GM21619 (cell line): ENCODE data around the gene NAA80.

ENCODE experiments used
- ATAC-seq: cut with Tn5 transposase; IDR thresholded peaks from one replicate; pipeline ENCODE4 v1.9.1; 2021; ENCODE audit not compliant: unreplicated experiment

Gene NAA80

DNA sequence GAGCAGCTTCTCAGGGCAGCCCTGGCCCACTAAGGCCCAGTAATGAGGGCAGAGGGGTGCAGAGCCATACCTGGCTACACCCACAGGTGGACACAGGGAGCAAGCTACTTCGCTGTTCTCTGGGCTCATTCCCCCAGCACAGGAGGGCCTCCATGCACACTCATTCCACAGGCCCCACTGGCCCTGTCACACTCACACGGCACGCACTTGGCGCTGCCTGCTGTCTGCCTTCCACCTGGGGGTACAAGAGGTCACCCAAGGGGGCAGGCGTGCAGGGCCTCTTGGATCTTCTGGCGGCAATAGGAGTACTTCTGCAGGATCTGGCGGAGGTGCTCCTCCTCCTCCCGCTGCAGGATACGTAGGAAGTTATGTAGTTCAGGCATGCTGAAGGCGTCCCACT is 31.1 kb upstream of the NAA80 start:
- ATAC-seq = no peak

DNA sequence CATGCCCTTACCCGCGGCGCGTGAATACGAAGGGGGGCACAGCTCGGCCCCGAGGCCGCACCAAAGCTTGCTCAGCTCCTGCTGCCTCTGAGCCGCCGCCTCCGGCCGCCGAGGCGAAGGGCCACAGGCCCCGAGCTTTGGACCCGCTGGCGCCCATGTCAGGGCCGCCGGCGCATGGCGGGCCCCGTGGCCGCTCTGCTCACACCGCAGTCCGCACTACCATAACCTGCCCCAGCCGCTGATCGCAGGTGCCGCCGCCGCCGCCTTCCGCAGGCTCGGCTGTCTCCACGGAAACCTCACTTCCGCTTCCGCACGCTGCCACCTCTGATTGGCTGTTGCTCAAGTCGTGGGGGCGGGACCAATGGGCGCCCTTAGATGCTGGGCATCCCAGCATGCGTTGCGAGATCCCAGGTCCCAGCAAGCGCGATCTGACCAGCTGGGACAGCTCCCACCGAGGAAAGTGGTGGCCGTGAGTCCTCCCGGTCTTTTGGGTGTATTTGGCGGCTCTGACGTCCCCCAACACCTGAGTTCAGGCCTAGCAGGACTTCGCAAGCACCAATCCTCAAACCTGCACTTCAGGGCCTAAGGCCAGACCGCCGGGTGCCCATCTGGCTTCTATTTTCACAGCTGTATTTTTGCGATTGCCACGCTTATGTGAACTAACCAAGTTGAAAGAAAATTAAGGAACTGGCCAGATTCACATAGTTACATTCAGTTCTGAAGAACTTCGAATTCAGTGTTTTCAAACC is 28.9 kb upstream of the NAA80 start, which contains the start of gene TUSC2:
TUSC2 (minus strand) TSS at position 281 of the 749 bp plus-strand sequence; CDS start at position 157, 124 bp downstream.
- peak; percentile 77 for ATAC-seq

DNA sequence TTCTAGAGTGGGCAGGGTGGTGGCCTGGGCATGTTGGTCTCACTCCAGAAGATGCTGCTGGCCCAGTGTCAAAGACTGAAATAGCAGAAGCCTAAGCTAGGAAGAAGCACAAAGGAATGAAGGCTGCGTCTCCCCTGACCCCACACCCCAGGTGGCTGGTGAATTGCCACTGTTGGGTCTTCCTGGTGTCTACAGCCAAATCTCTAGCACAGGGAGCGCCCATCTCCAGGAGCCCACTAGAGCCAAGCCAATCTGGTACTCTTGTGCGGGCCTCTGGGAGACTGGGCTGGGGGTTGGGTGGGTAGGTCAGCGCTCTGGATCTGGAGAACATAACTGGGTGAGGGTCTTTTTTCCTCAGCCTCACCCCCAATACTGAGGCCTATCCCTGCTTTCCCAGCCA is 27.9 kb upstream of the NAA80 start:
- no peak for ATAC-seq

DNA sequence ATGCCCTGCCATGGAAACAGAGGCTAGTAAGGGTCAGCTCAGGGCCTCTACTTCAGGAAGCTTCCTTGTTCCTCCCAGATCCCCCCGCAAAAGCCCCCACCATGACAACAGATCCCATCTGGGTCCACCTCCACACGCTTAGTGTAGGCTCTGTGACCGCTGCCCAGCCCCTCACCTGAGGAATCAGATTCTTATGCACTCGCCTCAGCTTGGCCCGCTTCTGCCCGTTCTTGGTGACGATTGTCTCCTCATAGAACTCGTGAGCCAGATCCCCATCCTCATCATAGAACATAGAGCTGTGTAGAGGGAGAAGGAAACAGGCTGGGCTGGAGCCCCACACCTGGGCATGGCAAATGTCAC is 27.0 kb upstream of the NAA80 start:
- ATAC-seq = no peak

DNA sequence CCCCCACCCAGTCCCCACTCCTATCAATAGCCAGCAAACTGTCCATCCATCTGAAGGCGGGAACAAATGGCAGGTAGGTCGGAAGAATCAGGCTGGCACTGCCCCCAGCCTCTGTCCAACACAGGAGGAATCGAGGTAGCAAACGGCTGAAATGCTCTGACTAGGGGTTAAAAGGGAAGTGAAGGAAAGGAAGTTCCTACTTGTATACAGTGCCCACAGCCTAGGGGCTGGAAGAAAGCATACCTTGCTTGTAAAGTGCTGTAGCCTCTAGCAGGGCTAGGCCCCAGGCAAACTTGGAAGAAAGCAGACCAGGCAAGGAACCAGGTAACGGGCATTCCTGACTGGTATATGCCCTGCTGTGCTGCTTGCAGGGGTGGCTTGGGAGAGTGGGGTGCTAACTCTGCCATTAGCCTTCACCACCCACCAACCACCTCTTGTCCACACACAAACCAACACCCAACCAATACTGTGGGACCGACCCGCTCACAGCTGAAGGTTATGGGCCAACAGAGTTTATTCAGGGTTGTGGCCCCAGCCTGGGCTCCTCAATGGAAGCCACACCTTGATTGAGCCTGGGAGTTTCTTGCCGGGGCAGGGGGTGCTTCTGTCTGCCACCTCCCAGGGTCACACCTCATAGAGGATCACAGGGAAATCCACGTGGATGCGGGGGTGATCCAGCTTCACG is 26.4 kb upstream of the NAA80 start:
- no peak for ATAC-seq

DNA sequence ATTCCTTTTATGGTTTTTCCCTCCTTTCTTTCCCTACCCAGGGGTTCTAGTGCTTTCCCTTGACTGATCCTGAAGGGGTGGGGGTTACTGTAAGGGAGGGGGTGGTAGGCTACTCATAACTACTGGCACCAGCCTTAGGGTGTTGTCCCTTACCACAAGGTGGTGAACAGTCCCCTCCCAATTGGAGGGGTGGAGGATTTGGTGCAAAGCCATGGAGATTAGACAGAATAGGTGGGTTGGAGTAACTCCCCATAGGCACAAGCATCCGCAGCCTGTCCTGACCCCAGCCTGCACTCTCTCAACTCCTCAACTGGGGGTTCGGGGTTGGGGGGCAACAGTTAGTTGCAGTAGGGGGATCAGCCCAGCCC is 25.9 kb upstream of the NAA80 start:
- ATAC-seq = no peak

DNA sequence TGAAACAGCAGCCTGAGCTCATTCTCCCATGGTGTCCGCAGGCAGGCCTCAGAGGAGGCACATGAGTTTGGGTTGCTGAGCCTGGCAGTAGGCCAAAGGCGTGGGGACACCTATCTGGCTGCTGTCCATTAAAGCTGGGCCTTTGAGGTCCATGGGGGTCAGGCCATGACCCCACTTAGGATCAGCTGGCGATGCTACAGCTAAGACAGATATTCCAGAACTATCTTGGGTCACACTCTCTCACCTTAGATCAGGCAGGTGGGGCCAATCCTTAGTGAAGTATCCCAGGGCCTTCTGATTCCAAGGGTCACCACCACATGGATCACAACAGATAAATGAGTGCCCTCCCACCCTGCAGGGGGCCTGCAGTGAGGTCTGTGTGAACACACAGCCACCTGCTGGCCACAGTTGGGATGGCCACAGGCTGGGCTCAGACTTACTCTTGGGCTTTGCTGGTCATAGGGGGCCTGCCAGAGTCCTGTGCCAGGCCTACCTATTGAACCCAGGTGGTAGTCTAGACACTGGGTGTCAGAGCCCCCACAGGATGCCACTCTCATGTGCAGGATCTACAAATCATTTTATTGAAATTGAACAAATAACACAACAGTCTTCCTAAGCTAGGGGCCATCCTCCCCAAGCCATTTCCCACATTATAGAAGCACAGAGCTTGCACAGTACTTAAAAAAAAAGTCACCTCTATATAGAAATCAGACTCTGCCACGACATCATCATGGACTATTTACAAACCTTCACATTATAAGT is 25.3 kb upstream of the NAA80 start:
- ATAC-seq = no peak

DNA sequence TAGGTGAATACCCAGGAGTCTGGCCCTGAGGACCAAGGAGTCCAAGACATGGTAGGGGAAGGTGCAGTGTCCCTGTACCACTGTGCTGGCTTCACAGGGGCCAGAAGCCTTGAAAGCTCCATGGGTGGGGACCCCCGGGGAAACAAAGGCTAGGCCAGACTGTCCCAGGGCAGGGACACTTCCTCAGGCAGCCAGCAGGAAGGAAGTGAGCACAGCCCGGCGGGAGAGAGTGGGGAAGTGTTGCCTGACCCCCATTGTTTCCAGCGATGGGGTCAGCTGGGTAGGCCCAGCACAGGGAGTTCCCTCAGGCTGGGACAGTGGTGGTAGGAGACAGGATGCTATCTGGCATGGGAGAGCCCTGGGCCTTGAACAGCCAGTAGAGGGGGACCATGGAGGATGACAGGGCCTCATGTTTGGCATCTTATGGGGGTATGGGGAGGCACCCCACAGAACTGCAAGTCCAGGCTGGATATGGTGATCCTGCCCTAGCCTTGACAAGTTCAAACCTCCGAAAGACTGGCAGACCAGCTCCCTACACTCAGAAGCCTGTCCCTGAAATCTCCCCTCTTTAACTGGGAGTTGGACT is 24.5 kb upstream of the NAA80 start:
- no peak for ATAC-seq

DNA sequence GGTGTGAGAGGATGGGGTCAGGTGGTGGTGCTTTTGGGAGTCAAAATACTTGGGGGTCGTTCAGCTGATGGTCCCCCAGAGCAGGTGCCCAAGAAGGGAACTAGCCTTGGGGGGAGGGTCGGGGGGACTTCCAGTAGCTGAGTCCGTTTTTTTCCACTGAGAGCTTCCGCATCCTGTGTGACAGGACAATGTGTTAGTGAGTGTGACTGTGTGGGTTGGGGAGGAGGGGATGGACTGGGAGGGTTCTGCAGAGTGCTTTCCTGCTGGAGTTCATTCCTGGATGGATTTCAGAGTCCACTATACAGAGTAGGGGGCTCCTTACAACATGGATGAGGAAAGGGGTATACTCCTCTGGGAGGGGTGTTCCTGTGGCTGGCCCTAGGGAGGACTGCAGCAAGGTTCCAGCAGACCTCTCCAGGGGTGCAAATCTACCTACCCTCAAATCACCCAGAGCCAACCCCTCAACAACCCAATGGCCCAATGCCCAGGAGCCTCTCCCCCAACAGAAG is 23.9 kb upstream of the NAA80 start:
- no peak for ATAC-seq

DNA sequence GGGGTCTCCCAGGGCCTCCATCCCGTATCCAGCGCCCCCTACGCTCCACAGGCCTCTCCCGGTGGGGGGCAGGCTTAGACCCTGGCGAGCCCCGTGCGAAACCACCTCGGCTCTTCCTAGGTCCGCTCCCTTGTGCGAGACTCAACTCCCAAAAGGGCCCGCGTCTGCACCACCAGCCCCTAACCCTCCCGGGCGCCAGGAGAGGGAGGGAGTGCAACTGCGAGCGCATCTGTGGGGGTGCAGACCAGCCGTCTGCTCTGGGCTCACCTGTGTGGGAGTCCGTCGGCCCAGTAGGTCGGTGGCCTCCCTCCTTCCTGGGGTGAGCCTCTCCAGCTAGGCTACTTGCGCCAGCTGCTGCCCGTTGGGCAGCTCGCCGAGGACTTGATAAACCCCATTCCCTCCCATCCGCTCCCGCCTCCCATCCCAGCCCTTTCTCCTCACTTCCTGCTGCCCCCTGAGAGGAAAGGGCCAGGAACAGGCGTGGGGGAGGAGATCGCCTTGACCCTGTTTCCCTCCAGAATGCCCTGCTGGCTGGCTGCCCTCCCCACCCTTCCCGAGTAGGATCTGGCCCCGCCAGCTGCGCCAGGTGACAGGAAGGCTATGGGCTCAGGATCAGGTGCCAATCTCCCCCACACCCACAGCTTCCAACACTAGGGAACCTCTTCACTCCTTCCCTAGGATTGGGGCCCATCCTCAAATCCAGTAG is 23.3 kb upstream of the NAA80 start, which contains the start of gene HYAL2:
HYAL2 (minus strand) TSS at position 360 of the 706 bp plus-strand sequence. CDS start 2,256 bp downstream, outside the sequence.
- no peak for ATAC-seq

DNA sequence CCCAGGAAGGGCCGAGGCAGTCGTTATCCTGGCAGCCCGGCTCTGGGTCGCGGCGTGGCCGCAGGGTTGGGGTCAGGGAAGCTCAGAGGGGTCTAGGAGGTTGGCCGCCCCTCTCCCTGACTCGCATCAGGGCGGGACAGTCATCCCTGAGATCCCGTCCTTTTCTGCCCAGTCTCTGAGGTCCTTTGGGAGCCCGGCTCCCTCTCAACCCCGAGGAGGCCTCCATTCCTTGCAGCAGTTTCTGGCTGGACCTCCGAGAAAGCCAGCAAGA is 22.8 kb upstream of the NAA80 start:
- no peak for ATAC-seq

DNA sequence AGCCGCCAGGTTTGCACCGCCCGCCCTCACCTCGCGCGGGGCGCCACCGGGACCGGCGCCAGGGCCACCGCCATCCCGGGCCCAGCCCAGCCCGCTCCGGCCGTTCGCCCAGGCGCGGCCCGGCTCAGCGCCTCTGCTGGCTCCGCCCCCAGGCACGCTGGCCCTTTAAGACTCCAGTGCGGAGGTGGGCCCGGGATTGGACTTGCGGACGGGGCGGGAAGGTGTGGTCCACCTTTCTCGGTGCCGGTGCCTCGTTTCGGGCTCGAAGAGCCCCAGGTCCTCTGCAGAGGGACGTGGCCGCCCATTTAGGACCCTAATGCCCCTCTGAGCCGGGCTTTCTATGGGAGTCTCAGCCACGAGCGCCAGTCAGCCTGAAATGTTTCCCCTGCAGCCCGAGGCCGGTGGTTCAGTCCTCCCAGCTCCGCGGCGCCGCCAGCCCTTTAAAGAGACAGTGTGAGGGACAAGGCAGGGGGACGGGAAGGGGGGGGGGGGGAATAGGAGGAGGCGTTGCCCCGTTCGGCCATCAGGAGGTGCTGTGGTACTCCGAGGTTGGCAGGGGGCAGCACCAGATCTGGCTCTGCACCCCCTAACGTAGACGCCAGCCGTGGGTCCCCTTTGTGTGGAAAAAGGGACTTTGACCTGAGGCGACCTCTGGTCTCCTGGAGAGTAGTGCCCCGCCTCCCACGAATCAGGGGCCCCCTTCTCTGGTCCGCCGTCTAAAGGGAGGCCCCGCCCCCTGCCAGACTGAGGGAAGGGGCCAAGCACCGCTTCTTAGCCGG is 22.3 kb upstream of the NAA80 start:
- ATAC-seq = peak; percentile 77

DNA sequence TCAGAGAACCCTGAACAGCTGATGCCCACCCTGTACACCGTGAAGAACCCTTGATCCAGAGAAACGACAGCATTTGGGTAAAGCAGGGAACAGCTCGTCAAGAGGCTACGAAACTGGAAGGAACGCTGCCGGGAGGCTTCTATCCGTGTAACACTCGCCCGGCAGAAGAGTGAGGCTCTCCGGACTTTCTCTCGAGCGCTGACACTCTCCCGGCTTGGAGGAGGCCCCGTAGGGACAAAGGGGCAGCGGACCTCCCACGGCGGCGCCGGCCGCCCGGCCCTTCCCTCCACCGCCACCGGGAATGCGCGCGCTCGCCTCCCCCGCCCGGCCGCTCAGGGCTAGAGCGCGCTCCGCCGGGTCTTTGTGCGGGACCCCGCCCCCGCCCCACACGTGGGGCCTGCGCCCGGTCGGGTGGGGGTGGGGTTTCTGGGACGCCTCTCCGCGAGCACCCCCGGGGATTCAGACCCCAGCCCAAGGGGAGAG is 21.7 kb upstream of the NAA80 start:
- peak; percentile 43 for ATAC-seq

DNA sequence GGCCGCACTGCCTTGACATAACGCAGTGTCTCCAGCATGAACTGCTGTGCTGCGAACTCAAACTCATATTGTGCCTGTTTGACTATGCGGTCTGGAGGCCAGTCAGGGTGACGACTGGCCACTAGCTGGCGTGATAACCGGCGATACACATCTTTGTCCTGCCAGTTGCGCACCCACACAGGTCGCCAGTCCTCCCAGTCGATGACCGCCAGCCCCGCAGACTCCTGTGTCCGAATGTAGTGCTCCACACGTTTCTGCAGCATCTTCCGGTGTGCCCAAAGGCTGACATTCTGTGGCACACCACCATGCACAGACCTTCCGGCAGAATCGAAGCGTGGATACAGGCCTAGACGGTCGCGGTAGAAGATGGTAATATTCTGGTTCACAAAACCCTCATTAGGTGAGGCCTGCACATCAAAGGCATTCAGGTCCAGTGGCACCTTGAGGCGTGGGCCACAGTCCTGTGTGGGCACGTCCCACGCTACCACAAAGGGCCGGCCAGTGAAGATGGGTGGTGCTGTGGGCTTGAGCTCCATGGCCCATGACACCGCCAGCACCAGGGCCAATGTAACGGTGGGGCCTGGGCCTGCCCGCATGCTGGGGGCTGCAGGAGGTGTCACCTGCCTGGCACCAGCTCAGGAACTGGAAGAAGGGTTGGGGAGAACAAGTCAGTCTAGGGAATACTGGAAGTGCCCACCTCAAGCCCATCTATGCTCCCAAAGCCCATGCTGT is 20.9 kb upstream of the NAA80 start:
- ATAC-seq = no peak

DNA sequence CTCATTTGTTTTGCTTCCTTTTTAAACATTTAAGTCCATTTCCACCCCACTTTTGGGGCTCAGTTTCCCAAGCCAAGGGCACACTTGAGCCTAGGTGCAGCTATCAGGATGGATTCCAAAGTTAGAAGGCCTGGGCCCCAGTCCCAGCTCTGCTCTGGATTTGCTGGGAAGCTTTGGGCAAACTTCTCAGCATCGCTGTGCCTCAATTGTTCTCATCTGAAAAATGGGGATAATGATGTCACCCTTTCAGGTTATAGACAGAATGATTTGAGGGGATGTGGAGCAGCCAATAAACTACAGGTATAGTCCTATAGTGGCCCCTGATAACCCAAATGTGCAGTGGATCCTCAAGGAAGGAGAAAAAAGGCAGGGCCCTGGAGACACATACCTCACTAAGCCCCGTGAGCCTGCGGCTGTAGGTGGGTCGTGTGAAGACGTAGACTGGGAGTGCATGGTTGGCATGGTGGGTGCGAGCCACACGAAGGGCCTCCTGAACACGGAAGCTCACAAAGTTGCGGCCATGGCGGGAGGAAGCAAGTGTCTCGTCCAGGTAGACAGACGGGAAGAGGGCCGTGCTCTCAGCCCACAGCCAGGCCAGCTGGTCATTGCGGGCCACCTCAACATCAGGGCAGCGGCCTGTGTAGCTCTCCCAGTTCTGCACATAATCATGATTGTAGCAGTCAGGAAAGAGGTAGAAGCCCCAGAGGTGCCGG is 20.1 kb upstream of the NAA80 start:
- no peak for ATAC-seq

DNA sequence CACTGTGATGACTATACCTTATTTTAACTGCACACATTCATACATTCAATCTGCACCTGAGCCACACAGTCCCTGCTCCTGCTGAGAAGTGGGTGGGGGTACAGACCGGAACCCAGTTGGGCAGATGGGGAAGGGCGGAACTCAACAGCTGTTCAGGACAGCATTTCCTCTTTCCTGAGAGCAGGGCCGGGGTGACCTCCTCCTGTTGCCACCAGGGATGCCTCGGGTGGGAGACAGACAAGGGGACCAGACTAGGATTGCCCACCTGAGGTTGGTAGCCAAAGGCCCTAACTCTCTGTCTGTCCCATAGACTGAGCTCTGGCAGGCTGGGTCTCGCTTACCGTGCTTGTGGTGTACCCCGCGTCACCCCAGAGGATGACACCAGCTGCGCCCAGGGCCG is 19.4 kb upstream of the NAA80 start:
- ATAC-seq = no peak

DNA sequence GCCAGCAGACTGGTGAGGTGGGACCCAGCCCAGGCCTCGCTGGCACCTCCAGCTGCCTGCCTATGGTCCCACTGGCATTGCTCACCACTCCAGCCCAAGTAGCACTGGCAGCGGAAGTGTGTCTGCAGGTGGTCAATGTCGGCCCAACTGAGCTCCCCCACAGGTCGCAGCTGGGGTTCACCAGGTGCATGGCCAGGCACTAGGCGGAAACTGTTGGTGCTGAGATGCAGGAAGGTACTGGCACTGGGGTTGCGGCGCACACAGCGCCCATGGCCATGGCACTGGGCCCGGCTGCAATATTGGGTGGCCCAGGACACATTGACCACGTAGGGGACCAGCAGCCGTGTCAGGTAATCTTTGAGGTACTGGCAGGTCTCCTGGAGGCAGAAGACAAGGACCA is 19.0 kb upstream of the NAA80 start:
- no peak for ATAC-seq

DNA sequence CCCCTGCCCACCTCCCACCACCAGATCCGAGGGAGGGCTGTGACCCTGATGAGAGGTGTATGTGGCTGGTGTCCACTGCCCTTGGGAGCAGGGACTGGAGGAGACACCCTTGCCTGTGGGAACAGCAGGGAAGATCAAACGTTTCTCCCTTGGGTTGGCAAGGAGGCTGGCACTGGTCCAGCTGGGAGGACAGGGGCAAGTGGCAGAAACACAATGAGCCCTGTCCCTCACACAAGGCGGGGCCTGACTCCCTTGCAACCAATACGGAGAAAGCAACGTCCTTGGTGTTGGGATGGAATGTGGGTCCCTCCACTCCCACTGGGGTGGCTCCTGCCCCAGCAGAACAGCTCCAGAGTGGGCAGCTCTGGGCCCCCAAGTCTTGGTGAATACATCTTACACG is 18.1 kb upstream of the NAA80 start:
- ATAC-seq = no peak
